D721Med (cell line): ENCODE measurements around the gene PRR33.

ENCODE experiments used
- DNase-seq: peaks from one replicate; pipeline ENCODE4 v3.0.0; 2011; ENCODE audit warnings: low spot score; ENCODE audit not compliant: insufficient read length
- FAIRE-seq: peaks from 2 replicates; lab custom pipeline; 2011; peaks lifted over from hg19 to GRCh38; lab: Jason Lieb, UNC
- TF ChIP-seq, protein P1 (sequence below): IDR thresholded peaks from 2 replicates; pipeline ENCODE4 v1.5.1; 2012; ENCODE audit warnings: mild to moderate bottlenecking, control low read depth; ENCODE audit not compliant: insufficient read depth; ENCODE audit errors: missing control alignments

PRR33 gene

DNA sequence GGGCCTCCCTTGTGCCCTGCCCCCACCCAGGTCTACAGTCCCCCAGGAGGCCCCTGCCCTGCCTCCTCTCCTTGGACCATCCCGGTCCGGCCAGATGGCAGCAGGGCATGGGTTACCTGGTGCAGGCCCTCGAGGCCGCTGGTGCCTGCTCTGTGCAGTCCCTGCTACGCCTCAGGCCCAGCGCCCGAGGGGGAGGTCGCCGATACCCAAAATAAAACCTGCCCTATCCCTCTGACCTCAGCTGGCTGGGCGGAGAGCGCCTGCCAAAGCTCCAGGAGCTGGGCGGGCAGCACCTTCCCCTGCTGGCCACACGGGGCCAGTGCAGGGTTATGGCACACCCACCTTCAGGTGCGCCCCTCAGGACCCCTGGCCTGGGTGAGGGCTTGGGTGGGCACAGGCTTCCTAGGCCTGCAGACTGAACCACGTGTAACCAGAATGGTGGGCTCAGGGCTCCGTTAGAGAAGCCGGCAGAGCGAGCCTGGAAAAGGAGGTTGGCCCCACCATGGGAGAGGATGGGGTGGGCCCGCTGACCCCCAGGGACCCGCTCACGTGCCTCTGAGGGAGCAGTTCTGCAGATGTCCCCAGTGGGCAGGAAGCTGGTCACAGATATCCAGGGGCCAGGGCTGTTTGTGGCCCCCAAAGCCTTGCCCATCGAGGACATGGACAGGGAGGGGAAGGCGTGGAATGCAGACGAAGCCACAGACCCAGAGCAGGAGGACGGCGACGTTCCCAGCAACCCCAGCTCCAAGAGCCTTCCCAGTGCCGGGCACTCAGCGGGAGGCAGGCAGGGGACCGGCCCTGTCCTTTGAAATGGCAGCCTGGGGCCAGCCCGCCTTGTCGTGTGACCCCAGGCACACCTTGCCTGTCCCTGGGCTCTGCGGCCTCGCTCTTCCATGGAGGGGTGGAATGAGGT is 26.1 kb upstream of the PRR33 start:
- DNase-seq: no peak
- no peak for FAIRE-seq
- TF ChIP-seq, protein P1, sequence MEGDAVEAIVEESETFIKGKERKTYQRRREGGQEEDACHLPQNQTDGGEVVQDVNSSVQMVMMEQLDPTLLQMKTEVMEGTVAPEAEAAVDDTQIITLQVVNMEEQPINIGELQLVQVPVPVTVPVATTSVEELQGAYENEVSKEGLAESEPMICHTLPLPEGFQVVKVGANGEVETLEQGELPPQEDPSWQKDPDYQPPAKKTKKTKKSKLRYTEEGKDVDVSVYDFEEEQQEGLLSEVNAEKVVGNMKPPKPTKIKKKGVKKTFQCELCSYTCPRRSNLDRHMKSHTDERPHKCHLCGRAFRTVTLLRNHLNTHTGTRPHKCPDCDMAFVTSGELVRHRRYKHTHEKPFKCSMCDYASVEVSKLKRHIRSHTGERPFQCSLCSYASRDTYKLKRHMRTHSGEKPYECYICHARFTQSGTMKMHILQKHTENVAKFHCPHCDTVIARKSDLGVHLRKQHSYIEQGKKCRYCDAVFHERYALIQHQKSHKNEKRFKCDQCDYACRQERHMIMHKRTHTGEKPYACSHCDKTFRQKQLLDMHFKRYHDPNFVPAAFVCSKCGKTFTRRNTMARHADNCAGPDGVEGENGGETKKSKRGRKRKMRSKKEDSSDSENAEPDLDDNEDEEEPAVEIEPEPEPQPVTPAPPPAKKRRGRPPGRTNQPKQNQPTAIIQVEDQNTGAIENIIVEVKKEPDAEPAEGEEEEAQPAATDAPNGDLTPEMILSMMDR: no peak

DNA sequence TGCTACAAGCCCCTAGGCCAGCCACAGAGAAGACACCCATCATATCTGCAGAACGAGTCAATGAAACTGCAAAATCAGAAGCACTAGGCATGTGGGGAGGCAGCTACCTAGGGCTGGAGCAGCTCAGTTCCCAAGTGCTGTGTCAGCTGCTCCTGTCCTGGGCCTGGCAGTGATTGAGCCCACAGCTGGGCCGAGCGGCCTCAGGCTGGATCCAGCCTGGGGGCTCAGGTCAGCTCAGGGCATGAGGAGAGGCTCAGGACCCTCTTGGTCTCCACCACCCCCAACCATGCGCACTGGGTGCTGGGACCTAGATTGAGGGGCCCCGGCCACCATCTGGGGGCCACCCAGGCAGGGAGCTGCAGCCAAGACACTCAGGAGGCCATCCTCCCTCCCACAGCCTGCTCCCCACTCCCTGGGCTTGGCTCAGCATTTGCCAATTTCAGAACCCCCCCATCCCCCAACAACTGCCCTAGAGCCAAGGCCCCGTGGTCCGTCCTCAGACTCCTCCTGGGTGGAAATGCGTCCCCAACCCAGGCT is 25.4 kb upstream of the PRR33 start:
- TF ChIP-seq, protein P1: no peak
- DNase-seq (no peak), FAIRE-seq (no peak)

GRCh38 chr11:1916132-1916985 is 24.7 kb upstream of the PRR33 start:
- DNase-seq: no peak
- FAIRE-seq: no peak

DNA sequence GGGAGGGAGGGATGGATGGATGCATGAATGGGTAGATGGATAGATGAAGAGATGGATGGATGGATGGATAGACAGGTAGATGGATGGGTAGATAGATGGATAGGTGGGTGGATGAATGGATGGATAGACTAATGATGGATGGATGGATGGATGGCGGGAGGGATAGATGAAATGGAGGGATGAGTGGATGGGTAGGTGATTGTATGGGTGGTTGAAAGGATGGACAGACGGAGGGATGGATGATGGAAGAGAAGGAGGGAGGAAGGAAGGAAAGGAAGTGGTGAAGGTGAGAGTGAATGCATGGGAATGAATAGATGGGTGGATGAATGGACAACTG is 24.1 kb upstream of the PRR33 start:
- FAIRE-seq (no peak), DNase-seq (no peak)
- TF ChIP-seq, protein P1: no peak

More at GRCh38 chr11:1916132-1916985, 24.7 kb upstream of the PRR33 start:
- TF ChIP-seq, protein P1: no peak

- TF ChIP-seq, protein P1: no peak
- no peak for FAIRE-seq
- no peak for DNase-seq
Observed at GRCh38 chr11:1913271-1914060, 21.8 kb upstream of the PRR33 start.

DNA sequence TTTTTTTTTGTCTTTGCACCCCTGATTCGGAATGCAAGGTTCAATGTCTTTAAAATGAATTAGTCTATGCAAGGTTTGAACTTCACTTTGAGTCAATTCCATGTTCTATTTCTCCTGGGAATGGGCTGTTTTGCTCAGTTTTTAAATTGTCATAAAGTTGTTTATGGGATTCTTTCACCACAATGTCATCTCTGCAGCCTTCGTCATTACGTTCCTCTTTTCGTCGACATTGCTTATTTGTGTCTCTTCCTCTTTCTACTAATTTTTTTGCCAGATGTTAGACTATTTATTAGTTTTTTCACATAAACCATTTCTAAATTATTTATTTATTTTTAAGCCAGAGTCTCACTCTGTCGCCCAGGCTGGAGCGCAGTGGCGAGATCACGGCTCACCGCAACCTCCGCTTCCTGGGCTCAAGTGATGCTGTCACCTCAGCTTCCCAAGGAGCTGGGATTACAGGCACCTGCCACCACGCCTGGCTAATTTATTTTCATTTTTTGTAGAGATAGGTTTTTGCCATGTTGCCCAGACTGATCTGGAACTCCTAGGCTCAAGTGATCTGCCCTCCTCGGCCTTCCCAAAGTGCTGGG is 20.7 kb upstream of the PRR33 start:
- TF ChIP-seq, protein P1: no peak
- DNase-seq (no peak), FAIRE-seq (no peak)
